CD4-positive, CD25-positive, alpha-beta regulatory T cell (primary cell): ENCODE measurements around the gene PPP1R14C. TPM values are rescaled to one million over a fixed set of nuclear protein-coding genes. Genes with fewer than 3 reads are reported as not detected.
"Not testable (repeated sequence)": the region's sequence is repeated elsewhere in the genome, so short reads cannot be mapped to it uniquely, and the experiment has no call there.

Experiments
- ATAC-seq, 2 donors: fragments of 150-1000 bp; cut with Tn5 transposase; one replicate each; pipeline ENCODE4 v1.10.0; 2021; ENCODE audit warnings: low read depth in 2 of 2, moderate number of reproducible peaks in 2 of 2, moderate library complexity in 1 of 2
- DNase-seq, 3 donors: peaks; one replicate each; pipeline versions ENCODE4 v3.0.0 to v3.0.0-alpha.2; 2012 to 2022; ENCODE audit warnings: mixed read lengths in 1 of 3
- H3K27ac ChIP-seq: one replicate; pipeline ENCODE4 v1.7.0; 2013; ENCODE audit warnings: mild to moderate bottlenecking, low read length; ENCODE audit not compliant: insufficient read depth, poor library complexity, severe bottlenecking
- H3K27me3 ChIP-seq: one replicate; pipeline ENCODE4 v1.7.0; 2013; ENCODE audit warnings: low read length; ENCODE audit not compliant: control insufficient read depth, insufficient read depth
- H3K36me3 ChIP-seq: one replicate; pipeline ENCODE4 v1.7.0; 2013; ENCODE audit warnings: mild to moderate bottlenecking, low read length, moderate library complexity; ENCODE audit not compliant: control insufficient read depth, insufficient read depth
- H3K4me1 ChIP-seq: 2 replicates; pipeline ENCODE4 v1.7.0; 2013; ENCODE audit warnings: mild to moderate bottlenecking, low read length; ENCODE audit not compliant: insufficient read depth, control insufficient read depth, poor library complexity, severe bottlenecking
- H3K4me3 ChIP-seq: one replicate; pipeline ENCODE4 v1.7.0; 2013; ENCODE audit warnings: low read depth, mild to moderate bottlenecking, low read length, moderate library complexity
- H3K9me3 ChIP-seq, 2 experiments: 1 replicate in 1 of 2; 2 replicates in 1 of 2; pipeline ENCODE4 v1.7.0; 2013; ENCODE audit warnings: low read length in 2 of 2, mild to moderate bottlenecking in 1 of 2, moderate library complexity in 1 of 2; ENCODE audit not compliant: control insufficient read depth in 2 of 2
- H3K27ac Mint-ChIP-seq, 3 donors: one replicate each; pipeline ENCODE4 v1.8.0; 2020 to 2022; ENCODE audit warnings: mild to moderate bottlenecking in 3 of 3, mixed read lengths in 3 of 3, moderate library complexity in 2 of 3
- H3K27me3 Mint-ChIP-seq: one replicate; pipeline ENCODE4 v1.8.0; 2022; ENCODE audit warnings: mild to moderate bottlenecking, mixed read lengths
- H3K36me3 Mint-ChIP-seq: one replicate; pipeline ENCODE4 v1.8.0; 2020; ENCODE audit warnings: mixed read lengths
- H3K4me1 Mint-ChIP-seq, 4 donors: one replicate each; pipeline ENCODE4 v1.8.0; 2020 to 2022; ENCODE audit warnings: mixed read lengths in 4 of 4, mild to moderate bottlenecking in 1 of 4
- H3K4me3 Mint-ChIP-seq, 4 donors: one replicate each; pipeline ENCODE4 v1.8.0; 2020 to 2022; ENCODE audit warnings: mild to moderate bottlenecking in 4 of 4, mixed read lengths in 4 of 4, moderate library complexity in 3 of 4
- H3K9me3 Mint-ChIP-seq, 7 donors: one replicate each; pipeline ENCODE4 v1.8.0; 2020 to 2022; ENCODE audit warnings: mixed read lengths in 7 of 7, mild to moderate bottlenecking in 3 of 7, moderate library complexity in 2 of 7
- polyA plus RNA-seq, 4 donors: library from polyadenylated mRNA; unstranded; fragments of 300-500 nt; fragmentation: Illumina TruSeq; gene quantifications; one replicate each; pipeline ENCODE4 v1.2.3, GENCODE V29; 2021
- total RNA-seq: library from RNA; stranded (reverse); gene quantifications from one replicate; pipeline ENCODE4 v1.2.3, GENCODE V29; 2022

PPP1R14C gene
- total and polyA plus RNA-seq, 5 donors from 2014 or later: not detected

DNA sequence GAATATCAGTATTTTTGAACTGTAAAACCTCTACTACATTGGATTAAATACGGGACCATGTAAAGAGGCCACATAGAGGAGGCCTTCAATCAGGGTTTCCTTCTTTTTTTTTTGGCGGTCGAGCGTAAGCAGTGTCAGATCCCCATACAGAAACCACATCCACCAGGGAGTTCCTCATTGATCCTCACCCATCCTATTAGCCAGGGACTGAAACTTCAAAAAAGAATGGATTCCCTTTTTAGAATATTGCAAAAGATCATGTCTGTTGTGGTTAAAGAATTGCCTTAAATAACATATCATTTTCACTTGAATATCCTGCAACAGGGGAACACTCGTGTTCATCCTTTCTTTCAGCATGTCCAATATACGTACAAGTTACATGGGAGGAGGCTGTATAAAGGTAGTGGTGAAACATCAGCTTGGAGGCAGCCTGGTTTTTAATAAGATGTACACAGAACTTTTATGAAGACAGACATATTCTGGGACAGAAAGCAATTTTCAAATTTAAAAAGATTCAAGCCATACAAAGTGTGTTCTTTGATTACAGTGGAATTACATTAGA, 96.1 kb downstream of the PPP1R14C start:
- no peak overlapping the region for H3K27ac Mint-ChIP-seq
- Histone ChIP-seq H3K27me3 (no peaks in the 10 kb centered on the region), H3K27ac (no peak overlapping the region), H3K36me3 (no peaks in the 10 kb centered on the region), H3K9me3 (no peaks in the 10 kb centered on the region), H3K4me1 (no peaks in the 10 kb centered on the region), H3K4me3 (no peak overlapping the region)
- H3K27me3 Mint-ChIP-seq: peaks cover 5% of the 10 kb centered on the region
- no peaks in the 10 kb centered on the region for H3K9me3 Mint-ChIP-seq
- no peak for DNase-seq
- H3K36me3 Mint-ChIP-seq: no peaks in the 10 kb centered on the region
- peaks cover 0 to 7% (median 2%) of the 10 kb centered on the region in 4 donors for H3K4me1 Mint-ChIP-seq
- no peak for ATAC-seq
- no peak overlapping the region for H3K4me3 Mint-ChIP-seq

DNA sequence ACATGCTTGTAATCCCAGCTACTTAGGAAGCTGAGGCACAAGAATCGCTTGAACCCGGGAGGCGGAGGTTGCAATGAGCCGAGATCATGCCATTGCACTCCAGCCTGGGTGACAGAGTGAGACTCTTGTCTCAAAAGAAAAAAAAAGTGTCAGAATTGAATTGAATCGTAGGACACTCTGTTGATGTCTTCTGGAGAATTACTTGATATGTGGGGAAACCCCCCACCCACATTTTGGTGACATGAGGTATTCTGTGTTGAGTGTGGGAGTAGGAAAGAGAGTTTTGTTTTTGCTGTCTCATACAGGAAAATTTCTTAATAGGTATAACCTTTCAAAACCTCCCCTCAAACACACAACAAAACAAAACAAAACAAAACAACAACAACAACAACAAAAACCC, 98.9 kb downstream of the PPP1R14C start:
- H3K27me3 ChIP-seq, H3K36me3 ChIP-seq, H3K4me1 ChIP-seq, H3K36me3 Mint-ChIP-seq, H3K9me3 Mint-ChIP-seq, DNase-seq, H3K9me3 ChIP-seq, H3K27ac Mint-ChIP-seq, H3K4me3 ChIP-seq, H3K4me3 Mint-ChIP-seq, H3K4me1 Mint-ChIP-seq, H3K27ac ChIP-seq, ATAC-seq: not testable (repeated sequence)
- peaks cover 12% of the 10 kb centered on the region for H3K27me3 Mint-ChIP-seq

DNA sequence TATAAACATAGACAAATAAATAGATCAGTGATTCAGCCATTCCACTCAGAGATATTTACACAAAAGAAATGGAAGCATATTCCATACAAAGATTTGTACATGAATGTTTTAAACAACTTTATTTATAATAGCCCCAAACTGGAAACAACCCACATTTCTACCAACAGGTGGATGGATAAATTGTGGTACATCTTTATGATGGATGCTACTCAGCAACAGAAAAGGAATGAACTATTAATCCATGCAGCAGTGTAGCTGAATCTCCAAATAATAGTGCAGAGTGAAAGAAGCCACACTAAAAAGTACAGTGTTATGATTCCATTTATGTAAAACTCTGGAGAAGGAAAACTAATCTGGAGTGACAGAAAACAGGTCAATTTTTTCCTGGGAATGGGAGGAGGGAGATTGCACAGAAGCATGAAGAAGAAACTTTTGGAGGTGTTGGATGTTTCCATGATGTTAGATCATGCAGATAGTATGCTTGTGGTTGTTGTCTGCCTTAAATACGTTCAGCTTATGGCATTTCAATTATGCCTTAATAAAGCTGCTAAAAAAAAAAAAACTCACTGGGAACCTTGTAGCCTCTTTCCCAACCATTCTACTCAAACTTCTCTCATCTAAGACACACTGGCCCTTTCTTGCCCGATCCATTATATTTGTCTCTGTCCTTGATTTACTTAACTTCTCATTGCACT, 100.9 kb downstream of the PPP1R14C start:
- no peak overlapping the region for H3K27ac Mint-ChIP-seq
- no peak overlapping the region for H3K4me3 ChIP-seq
- no peak for ATAC-seq

DNA sequence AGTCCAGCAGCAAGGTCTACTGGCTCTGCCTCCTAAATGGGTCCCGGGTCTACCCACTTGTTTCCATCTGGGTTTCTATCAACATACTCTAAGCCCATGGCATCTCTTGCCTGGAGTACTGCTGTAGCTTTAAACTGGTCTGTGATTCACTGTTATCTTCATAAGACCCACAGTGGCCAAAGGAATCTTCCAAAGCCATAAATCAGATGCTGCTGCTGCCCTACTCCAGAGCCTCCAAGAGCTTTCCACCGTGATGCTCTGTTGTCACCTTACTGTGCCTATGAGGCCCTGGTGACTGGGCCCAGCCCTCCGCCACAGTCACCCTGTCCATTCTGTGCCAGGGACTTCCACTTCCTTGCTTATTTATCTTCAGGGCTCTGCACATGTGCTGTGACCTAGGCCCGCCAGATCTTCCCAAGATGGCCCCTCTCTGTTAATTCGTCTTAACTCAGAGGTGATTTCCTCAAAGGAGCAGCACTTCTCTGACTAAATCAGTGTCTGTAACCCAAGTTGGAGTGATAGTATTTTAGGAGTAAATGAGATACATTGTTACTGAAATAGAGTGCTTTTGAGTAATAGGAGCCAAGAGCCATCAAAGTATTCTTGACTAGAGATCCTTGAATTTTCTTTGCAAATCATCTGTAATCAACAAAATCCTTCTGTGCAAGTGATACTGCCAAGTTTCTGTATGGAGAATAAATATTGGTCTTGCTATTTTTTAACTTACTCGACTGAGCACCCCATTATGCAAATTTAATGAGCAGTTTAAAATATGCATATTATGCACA, 102.5 kb downstream of the PPP1R14C start:
- Mint-ChIP-seq H3K4me1 (no peaks in the 10 kb centered on the region), H3K36me3 (no peaks in the 10 kb centered on the region), H3K4me3 (no peak overlapping the region), H3K27ac (no peak overlapping the region), H3K27me3 (peaks cover 12% of the 10 kb centered on the region), H3K9me3 (peaks cover 0 to 12% (median 0%) of the 10 kb centered on the region in 7 donors)
- DNase-seq (no peak), ATAC-seq (no peak)
- no peak overlapping the region for H3K4me3 ChIP-seq
- H3K9me3 ChIP-seq: no peaks in the 10 kb centered on the region
- H3K27ac ChIP-seq: no peak overlapping the region
- no peaks in the 10 kb centered on the region for H3K36me3 ChIP-seq
- H3K27me3 ChIP-seq: no peaks in the 10 kb centered on the region
- no peaks in the 10 kb centered on the region for H3K4me1 ChIP-seq

More for the DNA sequence above, 100.9 kb downstream of the PPP1R14C start:
- Mint-ChIP-seq H3K27me3 (peaks cover 12% of the 10 kb centered on the region), H3K4me3 (no peak overlapping the region), H3K9me3 (peaks cover 0 to 10% (median 0%) of the 10 kb centered on the region in 7 donors), H3K36me3 (no peaks in the 10 kb centered on the region), H3K4me1 (no peaks in the 10 kb centered on the region)
- no peak overlapping the region for H3K27ac ChIP-seq
- no peaks in the 10 kb centered on the region for H3K9me3 ChIP-seq
- H3K36me3 ChIP-seq: no peaks in the 10 kb centered on the region
- no peaks in the 10 kb centered on the region for H3K4me1 ChIP-seq
- H3K27me3 ChIP-seq: no peaks in the 10 kb centered on the region
- no peak for DNase-seq

DNA sequence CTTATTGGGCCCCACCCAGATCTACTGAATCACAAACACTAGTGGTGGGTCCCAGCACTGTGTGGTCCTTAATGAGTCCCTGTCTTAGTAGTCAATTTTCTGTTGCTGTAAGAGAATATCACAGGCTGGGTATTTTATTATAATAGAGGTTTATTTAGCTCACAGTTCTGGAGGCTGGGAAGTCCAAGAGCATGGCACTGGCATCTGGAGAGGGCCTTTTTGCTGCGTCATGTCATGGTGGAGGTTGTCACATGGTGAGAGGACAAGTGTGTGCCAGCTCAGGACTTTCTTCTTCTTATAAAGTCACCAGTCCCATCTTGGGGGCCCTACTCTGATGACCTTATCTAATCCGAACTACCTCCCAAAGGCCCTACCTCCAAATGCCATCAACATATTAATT, 105.0 kb downstream of the PPP1R14C start:
- Mint-ChIP-seq H3K9me3 (peaks cover 0 to 12% (median 0%) of the 10 kb centered on the region in 7 donors), H3K27ac (no peak overlapping the region), H3K36me3 (no peaks in the 10 kb centered on the region), H3K4me3 (no peak overlapping the region), H3K27me3 (peaks cover 7% of the 10 kb centered on the region), H3K4me1 (no peaks in the 10 kb centered on the region)
- H3K27me3 ChIP-seq: peaks cover 2% of the 10 kb centered on the region
- DNase-seq: no peak
- no peak overlapping the region for H3K4me3 ChIP-seq
- no peaks in the 10 kb centered on the region for H3K9me3 ChIP-seq
- no peak for ATAC-seq
- H3K36me3 ChIP-seq: no peaks in the 10 kb centered on the region
- H3K27ac ChIP-seq: no peak overlapping the region
- no peaks in the 10 kb centered on the region for H3K4me1 ChIP-seq

DNA sequence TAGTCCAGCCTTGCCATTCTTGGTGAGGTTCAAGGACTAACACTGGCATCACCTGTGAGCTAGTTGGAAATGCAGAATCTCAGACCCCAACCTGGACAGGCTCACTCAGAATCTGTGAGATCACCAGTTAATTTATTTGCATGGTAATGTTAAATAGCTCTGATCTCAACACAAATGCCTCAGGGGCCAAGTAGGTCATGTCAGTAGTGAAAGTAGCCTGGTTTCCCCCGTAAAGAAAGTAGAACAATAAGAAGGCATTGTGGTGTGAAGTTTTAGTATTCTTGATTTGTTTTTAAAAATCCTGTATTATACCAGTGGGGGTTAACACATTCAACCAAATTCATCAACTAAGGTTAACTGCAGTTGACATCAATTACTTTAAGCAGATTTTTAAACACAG, 105.5 kb downstream of the PPP1R14C start:
- Histone ChIP-seq H3K27ac (no peak overlapping the region), H3K27me3 (peaks cover 2% of the 10 kb centered on the region), H3K36me3 (no peaks in the 10 kb centered on the region), H3K9me3 (no peaks in the 10 kb centered on the region), H3K4me3 (no peak overlapping the region), H3K4me1 (no peaks in the 10 kb centered on the region)
- ATAC-seq (no peak), DNase-seq (no peak)
- Mint-ChIP-seq H3K4me1 (no peaks in the 10 kb centered on the region), H3K9me3 (peaks cover 0 to 12% (median 0%) of the 10 kb centered on the region in 7 donors), H3K27ac (no peak overlapping the region), H3K27me3 (peaks cover 7% of the 10 kb centered on the region), H3K4me3 (no peak overlapping the region), H3K36me3 (no peaks in the 10 kb centered on the region)

DNA sequence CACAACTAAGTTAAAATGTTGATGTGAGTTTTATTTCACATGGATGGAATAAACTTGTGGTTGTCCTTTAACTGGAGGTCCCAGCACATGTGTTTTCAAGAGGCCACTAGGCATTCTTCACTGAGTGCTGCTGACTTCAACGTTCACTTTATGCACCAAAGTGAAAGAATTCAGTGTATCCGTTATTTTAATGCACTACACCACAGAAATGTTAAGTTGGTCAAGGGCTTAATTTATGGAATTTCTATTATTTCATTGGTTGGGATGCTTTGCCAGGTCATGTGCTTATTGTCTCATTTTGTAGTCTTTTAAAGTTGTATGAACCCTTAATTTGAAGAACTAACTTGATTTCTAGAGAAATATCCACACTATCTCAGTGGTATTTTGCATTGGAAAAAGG, 106.4 kb downstream of the PPP1R14C start:
- H3K4me3 ChIP-seq: no peak overlapping the region
- no peak for ATAC-seq
- Mint-ChIP-seq H3K27me3 (peaks cover 7% of the 10 kb centered on the region), H3K27ac (no peak overlapping the region), H3K4me3 (no peak overlapping the region), H3K4me1 (no peaks in the 10 kb centered on the region), H3K36me3 (no peaks in the 10 kb centered on the region), H3K9me3 (peaks cover 0 to 12% (median 0%) of the 10 kb centered on the region in 7 donors)
- H3K4me1 ChIP-seq: no peaks in the 10 kb centered on the region
- no peak for DNase-seq
- H3K36me3 ChIP-seq: no peaks in the 10 kb centered on the region
- no peak overlapping the region for H3K27ac ChIP-seq
- H3K27me3 ChIP-seq: peaks cover 5% of the 10 kb centered on the region
- H3K9me3 ChIP-seq: no peaks in the 10 kb centered on the region
